GM19239 (cell line): ENCODE measurements around the gene CBR1.

Experiments
- DNase-seq: peaks from one replicate; pipeline ENCODE4 v3.0.0; 2011; ENCODE audit warnings: low spot score; ENCODE audit not compliant: insufficient read length
- FAIRE-seq: peaks from 2 replicates; lab custom pipeline; 2011; peaks lifted over from hg19 to GRCh38; lab: Jason Lieb, UNC

CBR1 gene

DNA sequence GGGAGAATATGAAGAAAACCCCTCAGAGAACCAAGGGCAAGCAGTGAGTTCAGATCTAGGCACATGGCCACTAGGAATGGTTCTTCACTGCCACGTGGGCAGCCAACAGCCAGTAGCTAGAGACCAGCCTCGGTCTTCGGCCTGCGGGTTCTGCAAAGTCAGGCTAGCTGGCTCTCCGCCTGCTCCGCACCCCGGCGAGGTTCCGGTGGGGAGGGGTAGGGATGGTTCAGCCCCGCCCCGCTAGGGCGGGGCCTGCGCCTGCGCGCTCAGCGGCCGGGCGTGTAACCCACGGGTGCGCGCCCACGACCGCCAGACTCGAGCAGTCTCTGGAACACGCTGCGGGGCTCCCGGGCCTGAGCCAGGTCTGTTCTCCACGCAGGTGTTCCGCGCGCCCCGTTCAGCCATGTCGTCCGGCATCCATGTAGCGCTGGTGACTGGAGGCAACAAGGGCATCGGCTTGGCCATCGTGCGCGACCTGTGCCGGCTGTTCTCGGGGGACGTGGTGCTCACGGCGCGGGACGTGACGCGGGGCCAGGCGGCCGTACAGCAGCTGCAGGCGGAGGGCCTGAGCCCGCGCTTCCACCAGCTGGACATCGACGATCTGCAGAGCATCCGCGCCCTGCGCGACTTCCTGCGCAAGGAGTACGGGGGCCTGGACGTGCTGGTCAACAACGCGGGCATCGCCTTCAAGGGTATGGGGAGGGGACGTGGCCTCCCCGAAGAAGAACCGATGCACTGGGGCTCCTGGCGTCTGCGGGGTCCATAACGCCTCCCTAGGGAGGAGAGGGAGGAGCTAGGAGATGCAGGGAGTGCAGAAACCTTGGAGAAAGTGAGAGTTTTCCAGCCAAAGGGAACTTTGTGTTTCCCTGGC is at the start of gene CBR1:
TSS of gene CBR1 (plus strand) at position 312 of the 871 bp plus-strand sequence. CDS start at position 404, 92 bp downstream.
- DNase-seq (peak; percentile 40), FAIRE-seq (no peak)

DNA sequence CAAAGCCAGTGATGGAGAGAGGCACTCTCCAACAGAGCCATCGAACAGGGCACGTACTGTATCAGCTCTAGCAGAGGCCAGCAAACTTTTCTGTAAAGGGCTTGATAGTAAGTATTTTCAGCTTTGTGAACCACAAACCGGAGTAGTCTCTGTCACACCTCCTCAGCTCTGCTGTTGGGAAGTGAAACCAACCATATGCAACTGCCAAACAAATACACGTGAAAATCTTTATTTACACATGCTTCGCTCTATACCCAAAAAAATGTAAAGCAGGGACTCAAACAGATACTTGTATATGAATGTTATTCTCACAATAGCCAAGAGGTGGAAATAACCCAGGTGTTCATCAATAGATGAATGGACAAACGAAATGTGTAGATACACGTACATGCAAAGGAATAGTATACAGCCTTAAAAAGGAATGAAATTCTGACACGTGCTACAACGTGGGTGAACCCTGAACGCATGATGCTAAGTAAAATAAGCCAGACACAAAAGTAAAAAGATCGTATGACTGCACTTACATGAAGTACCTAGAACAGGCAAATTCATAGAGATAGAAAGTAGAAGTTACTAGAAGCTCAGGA is 48.5 kb upstream of the CBR1 start:
- FAIRE-seq (peak; percentile 8), DNase-seq (no peak)

DNA sequence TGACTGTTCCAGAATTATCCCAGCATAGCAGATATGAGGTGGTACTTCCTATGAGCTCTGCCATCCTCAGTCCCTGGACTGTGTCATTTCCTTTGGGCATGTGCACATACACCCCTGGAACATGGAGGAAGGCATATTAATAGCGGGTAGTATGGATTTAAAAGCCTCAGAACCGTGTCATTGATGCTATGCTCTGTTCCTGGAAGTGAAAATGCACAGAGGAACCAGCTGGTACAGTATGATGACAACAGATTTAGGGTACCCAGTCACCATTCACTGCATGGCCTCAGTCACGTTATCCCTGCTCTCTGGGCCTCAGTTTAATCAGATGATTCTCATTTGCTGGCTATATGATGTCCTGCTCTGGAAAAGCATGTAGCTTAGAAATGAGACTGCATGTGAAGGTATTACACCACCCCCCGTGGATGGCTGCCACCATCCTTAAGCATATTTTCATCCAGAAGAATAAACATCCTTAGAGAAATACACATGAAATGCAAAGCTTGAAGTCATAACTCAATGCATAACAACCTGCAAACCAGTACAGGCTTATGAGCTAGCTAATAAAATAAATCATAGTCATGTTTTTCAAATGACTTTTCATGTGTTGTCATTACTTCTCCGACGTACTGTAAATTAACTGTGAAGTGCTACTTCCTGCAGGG is 47.3 kb upstream of the CBR1 start:
- FAIRE-seq = no peak
- no peak for DNase-seq

DNA sequence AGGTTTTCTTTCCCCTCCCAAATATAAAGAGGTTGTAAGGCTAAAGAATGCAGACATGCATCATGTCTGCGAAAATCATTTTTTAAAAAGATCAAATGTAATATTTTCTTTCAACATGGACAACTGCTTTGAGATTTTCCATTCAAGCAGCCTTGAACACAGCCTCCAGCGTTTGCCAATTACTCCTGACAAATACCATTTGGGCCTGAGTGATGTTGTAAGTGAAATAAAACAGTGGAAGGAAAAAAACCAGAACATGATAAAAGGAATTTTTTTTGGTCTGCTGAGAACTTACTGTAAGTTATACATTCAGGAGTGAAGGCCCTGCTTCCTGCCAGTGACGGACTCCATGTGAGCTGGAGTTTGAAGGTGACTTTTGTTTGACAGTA is 46.7 kb upstream of the CBR1 start:
- FAIRE-seq = no peak
- DNase-seq = no peak

DNA sequence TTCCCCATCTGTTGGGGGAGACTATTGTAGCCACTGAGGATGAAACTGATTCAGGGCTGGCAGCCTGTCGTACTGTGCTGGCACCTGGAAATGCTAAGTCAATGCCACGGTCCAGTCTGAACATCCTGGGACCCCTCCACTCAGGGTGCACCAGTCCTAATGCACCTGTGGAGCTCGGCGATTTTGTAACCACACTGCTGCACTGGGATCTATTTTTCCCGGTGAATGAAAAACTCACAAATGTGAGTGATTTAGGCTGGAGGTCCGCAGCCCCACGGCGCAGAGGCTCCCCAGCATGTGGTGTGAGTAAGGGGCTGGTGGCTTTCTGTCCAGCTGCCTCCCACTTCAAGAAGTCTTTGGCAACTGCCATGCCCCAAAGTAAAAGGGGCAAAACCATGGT is 45.0 kb upstream of the CBR1 start:
- no peak for DNase-seq
- no peak for FAIRE-seq

DNA sequence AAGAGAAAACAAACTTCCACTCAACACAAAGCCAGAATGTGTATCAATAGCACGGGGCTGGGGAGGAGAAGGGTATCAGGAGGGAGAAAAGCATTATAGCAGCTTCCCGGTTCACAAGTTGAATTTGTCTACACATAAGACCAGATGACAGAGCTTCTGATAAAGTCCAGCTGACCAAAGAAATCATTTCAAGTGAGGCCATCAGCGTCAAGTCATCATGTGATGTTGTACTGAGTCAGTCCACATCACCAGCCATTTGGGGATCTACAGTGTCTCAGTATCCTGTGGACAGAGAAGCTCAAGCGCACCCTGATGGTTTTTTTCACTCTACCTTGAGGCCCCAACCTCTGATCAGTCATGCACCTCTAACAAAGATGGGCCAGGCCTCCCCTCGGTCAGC is 42.5 kb upstream of the CBR1 start:
- FAIRE-seq (no peak), DNase-seq (no peak)

DNA sequence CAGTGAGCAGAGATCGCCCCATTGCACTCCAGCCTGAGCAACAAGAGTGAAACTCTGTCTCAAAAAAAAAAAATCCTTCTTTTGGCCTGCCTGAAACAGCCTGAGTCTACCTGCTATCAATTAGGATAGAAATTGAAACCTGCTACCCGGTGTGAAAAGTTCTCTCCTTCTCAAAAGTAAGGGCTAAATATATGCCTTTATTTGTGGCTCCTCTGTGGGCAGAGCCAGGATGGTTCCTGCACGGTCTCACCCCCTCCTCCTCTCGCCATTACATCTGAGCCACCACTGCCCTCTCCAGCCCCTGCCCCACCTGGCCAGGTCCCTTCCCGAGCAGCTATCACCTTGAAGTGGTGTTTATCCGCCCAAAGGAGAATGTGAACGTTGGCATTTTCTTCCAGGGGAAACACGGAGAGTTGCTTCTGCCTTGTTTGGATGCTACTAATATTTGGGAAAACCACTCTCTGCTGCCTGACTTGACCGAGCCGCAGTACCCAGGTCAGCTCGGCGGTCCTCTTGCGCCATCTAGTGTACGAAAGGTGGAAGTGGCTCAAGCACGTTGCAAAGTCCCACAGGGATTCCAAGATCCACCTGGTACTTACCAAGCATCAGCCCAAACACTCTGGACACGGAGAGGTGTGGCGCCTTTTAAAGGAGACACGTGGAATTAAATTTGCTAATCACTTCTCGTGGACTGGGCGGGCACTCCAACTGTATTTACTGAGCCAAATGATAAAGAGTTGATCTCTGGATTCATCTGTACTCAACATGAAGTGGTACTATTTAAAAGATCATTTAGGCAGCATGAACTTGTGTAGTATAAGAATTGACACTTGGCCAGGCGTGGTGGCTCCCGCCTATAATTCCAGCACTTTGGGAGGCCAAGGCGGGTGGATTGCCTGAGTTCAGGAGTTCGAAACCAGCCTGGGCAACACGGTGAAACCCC is 41.4 kb upstream of the CBR1 start:
- DNase-seq (peak; percentile 75), FAIRE-seq (peak; percentile 83)

DNA sequence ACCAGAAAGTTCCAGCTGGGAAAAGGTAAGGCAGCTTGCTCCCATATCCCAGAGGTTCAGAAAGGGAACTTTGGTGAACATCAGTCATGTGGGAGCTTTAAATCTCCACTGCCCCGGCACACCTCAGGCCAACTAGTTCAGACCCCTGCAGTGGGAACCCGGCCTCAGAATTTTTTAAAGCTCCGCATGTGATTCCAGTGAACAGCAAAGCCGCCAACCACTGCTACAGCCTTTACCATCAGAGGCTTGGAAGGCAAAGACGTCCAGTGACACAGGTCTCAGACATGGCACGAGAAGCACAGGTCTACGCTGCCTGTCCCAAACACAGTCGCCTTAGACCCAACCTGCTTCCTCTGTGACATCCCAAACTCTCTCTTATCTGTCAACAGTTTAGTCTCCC is 40.5 kb upstream of the CBR1 start:
- DNase-seq (no peak), FAIRE-seq (no peak)

DNA sequence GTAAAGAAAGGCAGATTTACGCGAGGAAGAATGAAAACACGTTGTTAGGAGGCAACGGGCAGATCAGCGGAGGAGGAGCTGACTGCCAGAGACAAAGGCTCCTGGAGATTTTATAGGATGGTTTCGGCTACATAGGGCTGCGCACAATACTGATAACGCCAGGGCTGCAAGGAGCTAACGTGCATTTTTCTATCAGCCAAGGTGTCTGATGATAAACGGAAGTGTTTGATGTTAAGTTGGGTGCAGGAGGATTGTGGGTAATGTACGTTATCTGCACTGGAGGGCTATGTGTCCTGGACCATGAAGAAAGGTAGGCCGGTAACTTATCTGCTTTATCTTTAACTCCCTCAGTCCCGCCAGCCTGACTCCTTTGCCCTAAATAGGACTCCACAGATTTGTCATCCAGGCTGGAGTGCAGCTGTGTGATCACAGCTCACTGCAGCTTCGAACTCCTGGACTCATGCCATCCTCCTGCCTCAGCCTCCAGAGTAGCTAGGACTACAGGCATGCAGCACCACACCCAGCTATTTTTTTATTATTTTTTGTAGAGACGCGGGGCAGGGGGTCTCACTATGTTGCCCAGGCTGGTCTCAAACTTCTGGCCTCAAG is 39.1 kb upstream of the CBR1 start:
- FAIRE-seq = no peak

DNA sequence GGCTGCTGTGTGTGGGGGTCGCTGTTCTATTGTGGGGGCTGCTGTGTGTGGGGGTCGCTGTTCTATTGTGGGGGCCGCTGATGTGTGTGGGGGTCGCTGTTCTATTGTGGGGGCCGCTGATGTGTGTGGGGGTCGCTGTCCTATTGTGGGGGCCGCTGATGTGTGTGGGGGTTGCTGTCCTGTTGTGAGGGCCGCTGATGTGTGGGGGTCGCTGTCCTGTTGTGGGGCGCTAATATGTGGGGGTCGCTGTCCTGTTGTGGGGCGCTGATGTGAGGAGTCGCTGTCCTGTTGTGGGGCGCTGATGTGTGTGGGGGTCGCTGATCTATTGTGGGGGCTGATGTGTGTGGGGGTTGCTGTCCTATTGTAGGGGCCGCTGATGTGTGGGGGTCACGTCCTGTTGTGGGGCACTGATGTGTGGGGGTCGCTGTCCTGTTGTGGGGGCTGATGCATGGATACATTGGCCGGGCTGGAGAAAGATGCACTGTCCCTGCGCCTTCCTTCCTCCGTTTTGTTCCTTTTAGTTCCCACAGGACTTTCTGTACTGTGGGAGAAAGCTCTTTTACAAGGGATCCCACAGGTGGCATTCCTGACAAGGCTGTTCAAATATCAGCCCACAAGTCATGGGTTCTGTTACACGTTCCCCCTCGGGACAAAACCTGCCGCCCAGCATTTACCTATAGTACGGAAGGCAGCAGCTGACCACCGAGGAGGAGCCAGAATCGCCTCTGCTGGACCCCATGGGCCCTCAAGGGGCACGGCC is 37.0 kb upstream of the CBR1 start:
- DNase-seq (no peak), FAIRE-seq (no peak)

More for the DNA sequence above, 39.1 kb upstream of the CBR1 start:
- DNase-seq = no peak

DNA sequence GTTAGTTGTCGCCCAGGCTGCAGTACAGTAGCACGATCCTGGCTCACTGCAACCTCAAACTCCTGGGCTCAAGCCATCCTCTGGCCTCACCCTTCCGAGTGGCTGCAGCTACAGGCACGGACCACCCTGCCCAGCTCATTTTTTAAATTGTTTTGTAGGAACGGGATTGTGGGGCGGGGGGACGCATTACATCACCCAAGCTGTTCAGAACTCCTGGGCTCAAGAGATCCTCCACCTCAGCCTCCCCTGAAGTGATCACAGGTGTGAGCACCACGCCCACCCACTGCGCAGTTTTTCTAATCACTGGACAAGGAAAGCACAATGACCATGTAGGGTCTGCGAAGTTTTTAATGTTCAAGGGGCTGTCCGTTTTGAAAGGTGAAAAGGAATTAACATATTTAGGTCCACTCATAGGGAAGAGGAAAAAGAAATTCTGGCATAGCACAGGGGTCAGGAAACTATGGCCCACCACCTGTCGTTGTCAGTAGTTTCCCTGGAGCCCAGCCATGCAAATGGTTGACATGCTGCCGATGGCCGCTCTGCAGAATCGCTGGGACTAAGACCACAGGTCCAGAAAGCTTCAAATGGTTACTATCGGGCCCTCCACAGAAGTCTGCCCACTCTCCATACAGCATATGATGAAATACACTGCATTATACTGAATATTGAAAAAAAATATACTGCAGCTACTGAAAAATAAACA is 35.5 kb upstream of the CBR1 start:
- FAIRE-seq (no peak), DNase-seq (no peak)

DNA sequence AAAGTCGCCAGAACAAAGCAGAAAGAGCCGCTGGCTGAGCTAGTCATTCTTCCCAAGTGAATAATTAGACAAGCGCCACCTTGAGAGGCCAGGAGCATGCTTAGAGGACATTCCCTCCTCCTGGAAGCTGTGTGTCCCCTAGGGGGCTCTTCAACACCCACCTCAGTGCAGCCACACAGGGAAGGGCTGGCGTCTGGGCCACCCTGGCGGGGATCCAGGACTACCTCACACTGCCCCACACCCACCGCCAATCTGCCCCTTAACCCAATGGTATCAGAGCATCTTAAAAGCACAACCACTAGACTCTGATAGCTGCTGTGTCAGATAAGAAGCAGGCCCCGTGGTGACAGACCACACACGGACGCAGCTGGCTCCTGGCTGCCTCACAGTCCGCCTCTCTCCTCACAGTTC is 34.4 kb upstream of the CBR1 start:
- DNase-seq = no peak
- FAIRE-seq = no peak

DNA sequence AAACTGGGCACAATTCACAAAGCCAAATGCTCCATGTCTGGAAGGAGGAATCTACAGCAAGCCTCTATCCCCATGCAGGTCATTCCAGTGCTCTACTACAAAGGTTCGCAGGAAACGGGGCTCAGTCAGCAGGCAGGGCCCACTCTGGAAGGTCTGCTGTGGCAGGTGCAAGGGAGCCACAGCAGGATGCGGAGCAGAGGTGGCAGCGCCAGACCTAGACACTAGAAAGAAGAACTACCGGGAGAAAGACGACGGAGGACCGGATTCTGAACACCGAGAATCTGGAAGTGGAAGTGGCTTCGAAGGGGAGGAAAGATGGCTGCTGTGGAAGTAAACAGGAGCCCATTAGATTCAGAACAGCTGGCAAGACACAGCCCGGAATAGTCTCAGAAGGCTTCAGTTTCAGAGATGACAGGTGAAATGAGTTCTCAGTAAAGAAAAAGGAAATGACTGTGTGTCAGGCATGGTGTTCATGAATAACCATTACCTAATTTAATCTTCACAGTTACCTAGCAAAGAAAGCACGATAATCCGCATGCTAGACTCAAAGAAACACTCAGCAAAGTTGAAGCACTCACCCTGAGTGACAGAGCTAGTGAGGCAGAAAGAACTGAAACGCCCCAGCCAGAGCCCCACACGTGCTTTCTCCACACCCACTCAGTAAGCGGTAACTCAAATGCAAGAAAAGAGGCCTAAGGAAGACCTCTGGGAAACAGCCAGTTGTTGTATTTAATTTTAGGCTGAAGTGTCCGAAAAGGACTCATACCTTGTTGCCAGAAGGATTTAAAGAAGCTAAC is 30.9 kb upstream of the CBR1 start:
- no peak for FAIRE-seq
- DNase-seq = no peak

DNA sequence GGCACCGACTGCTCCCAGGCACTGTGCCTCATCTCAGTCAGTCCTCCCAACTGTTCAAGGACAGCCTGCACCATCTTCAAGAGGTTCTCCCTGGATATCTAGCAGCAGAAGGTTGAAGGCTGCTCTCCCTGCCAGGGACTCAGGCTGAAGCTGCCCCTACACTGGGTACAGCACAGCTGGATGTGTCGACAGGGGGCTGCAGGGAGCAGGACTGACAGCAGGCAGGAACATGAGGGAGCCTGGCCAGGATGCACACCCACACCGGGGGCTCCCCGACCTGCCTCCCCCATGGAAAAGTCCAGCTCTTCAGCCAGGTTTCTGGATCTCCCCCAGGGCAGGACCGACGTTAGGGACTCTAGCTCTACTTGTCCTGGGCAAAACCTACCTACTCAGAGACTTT is 30.0 kb upstream of the CBR1 start:
- FAIRE-seq (no peak), DNase-seq (no peak)

DNA sequence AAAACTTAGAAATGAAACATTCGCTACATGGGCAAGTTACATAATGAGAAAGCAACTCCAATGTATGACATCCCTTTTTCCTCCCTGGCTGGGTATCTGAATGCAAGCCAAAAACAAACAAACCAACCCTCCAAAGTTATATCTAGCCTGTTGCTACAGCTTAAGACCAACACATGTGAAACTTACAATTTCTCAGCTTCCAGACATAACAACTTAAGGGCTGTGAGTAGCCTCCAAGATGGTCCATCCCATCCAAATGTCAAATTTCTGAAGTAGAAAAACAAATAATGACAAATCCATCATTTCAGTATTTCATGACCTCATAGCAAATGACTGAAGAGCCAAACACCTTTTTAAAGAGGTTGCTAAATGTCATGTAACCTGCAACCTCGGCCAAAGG is 29.4 kb upstream of the CBR1 start:
- DNase-seq = no peak
- no peak for FAIRE-seq

DNA sequence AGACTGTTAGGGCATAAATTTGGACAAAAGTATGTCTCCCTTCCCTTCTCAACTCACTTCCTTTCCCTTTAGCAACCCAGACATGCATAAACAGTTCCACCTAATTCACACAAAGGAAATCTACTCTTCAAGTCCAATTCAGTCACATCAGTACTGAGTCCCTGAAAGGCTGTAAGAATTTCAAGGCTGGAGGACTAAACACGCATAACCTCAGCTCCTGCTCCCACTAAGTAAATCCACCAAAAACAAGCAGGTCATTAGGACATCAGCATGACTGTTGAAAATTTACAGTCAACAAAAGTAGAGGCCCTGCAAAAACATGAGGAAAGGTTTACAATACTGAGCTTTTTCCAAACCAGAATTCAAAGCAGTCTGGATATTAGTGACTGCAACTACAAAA is 27.9 kb upstream of the CBR1 start:
- DNase-seq = no peak
- no peak for FAIRE-seq

DNA sequence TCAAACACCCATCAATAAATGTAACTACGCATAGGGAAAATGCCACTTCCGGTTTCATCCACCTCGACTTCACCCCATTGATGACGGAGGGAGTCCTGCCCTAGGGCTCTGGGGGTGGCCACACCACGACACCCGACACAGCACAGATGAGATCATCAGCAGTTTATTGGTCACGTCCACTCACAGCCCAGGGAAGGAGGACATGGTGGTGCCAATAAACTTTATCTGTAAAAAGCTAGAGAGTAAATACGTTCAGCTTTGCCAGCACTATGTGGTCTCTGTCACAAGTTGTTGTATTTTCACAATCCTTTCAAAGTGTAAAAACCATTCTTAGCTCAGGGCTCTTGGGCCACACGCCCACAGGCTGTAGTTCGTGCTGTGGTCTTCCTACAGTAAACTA is 25.8 kb upstream of the CBR1 start:
- FAIRE-seq (no peak), DNase-seq (no peak)

DNA sequence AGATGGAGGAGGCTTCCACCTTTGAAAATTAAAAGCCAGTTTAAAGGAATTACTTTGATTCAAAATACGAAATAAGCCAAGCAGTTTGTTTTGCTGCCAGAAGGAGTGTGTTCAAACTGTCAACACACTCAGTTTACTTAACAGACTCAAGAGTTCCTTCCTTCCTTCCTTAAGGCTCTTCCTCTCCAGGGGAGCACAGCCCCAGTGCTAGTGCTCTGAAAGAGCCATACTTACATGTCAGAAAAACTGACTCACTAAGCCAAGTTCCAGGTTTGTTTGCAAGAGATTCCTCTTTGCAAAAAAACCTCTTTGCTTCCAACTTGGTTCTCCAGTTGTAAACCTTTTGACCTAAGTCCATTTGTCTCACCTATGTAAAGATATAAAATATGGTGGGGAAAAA is 23.8 kb upstream of the CBR1 start:
- no peak for DNase-seq
- FAIRE-seq = no peak
